HG03520 (cell line): ENCODE results near the gene BICDL2.

Experiments
- ATAC-seq: cut with Tn5 transposase; IDR thresholded peaks from one replicate; pipeline ENCODE4 v1.9.1; 2021; ENCODE audit warnings: mild to moderate bottlenecking, moderate library complexity; ENCODE audit not compliant: unreplicated experiment

Gene BICDL2

GRCh38 chr16:3049921-3050481, 13.3 kb upstream of the BICDL2 start:
- no peak for ATAC-seq

DNA sequence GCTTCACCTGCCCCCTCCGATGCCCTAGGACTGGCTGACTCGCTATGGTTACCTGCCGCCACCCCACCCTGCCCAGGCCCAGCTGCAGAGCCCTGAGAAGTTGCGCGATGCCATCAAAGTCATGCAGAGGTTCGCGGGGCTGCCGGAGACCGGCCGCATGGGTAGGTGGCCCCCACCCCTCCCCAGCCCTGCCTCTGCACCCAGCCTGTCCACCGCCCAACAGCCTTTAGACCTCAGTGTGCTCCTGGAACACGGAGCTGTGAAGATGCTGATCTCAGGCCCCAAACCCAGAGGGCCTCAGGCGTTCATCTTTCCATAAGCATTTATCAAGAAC, 10.6 kb upstream of the BICDL2 start:
- ATAC-seq: no peak

- no peak for ATAC-seq
Observed at GRCh38 chr16:3046641-3047386, 10.1 kb upstream of the BICDL2 start.

DNA sequence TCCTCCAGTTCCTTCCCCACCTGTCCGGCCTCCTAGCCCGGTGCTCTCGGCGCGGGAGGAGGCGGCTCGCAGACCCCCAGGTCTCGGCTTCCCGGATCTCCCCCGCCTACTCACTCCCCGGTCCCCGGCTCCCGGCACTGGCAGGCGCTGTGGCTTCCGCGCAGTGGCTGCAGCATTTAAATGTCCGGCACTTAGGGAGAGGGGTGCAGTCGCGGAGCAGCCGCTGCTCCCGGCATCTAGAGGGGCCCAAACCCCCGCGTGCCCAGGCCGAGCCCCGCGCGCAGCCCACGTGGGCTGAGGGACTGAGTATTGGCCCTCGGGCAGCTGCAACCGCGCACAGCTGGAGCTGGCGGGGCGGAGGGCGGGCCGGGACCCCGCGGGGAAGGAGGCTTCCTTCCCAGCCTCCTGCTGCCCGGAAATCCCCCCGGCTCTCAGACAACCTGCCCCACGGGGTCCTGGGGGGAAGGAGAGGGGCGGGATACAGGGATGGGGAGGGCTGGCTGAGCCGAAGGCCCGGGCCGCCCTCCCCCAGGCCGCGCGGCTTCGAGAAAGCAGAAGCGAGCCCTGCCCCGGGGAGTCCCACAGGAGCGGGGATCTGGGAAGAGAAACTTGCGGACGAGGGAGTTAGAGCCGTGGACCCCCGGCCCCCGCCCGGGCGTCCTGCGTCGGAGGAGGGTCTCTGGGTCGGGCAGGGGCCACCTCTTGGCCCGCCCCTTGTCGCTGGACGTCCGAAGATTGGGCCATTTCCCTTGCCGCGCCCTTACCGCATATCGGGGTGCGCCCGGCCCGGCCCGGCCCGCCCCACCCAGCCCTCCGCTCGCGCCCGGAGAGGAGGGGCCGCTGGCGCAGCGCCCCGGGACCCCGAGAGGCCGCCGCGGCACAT, 9.3 kb upstream of the BICDL2 start, which contains the start of gene MMP25:
Gene MMP25, plus strand, starts transcription at position 804 of the 883 bp plus-strand sequence. CDS start 357 bp downstream, outside the sequence.
- no peak for ATAC-seq

DNA sequence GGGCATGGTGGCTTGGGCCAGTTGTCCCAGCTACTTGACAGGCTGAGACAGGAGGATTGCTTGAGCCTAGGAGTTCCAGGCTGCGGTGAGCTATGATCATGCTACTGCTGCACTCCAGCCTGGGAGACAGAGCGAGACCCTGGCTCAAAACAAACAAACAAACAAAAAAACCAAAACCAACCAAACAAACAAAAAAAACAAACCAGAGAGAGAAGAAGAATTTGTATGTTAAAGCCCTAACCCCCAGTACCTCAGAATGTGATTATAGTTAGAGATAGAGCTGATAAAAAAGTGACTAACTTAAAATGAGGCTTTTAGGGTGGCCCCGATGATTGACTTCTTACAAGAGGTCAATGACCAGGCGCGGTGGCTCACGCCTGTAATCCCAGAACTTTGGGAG, 8.0 kb upstream of the BICDL2 start:
- no peak for ATAC-seq

- ATAC-seq: no peak
Observed at GRCh38 chr16:3042376-3042775, 5.6 kb upstream of the BICDL2 start.

- no peak for ATAC-seq
Observed at GRCh38 chr16:3038896-3039295, 2.2 kb upstream of the BICDL2 start.

DNA sequence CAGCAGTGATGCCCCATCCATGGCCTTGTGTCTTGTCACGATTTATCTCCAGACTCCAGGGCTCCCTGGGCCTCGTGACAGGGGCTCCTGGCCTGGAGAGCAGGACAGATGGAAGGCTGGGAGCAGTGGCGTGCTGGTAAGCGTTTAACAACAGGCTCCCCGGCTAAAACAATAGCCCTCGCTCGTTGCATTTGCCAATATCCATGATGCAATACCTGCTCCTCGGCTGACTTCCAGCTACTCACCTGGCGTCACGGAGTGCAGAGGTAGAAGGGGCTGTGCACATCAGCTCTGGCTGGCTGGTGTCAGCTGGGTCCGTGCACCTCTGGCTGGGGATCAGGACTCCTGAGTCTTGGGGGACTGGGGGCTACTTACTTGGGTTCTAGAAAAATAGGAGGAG, 1.5 kb upstream of the BICDL2 start:
- ATAC-seq: no peak

DNA sequence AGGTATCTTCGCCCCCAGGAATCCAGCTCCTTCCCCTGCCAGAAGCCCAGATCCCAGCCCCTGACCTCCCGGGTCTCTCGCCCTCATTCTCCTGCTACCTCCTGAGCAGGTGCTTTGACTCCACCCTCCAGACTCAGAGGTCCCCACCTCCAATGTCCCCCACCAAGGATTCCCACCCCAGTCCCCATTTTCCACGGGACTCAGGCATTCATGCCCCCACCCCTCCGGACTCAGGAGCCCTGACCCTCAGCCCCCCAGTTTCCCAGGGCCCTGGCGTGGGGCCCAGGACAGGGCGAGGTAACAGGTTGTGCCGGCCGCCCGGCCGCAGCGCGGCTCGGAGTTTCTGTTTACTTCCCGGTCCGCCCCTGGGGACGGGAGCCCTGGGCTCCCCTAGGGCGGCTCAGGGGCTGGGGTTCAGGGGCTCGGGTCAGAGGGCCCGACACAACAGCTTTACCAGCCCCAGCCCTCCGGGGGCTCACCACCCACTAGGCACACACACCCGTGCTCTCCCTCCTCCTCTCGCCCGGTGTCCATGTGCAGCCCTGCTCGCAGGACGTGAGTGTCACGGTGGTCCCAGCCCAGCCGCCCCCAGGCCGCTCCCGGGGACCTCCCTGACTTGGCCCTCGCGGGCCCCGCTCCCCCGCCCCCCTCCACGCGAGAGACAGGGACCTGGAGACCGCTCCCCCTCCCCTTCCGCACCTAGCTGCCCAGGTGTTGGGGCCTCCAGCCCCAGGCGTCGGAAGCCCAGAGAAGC, 595 bp downstream of the BICDL2 start:
- ATAC-seq: no peak

GRCh38 chr16:3035289-3035971, 1.3 kb downstream of the BICDL2 start:
- no peak for ATAC-seq

DNA sequence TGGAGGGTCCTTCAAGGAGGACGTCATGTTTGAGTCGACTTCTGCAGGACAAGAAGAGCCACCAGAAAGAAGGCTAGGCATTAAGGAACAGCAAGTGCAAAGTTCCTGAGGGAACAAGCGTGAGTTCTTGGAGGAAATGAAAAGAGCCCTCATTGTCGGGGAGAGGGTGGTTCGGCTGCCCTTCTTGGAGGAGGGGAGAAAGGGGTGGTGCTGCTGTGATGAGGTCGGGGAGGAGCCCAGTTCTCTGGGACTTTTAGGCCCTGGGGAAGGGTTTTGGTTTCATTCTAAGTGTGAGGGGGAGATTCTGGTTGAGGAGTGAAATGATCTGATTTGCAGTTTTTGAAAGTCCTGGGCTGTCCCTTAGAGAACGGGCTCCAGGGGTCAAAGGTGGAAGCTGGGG, 4.1 kb downstream of the BICDL2 start:
- ATAC-seq: no peak

- ATAC-seq: no peak
Observed at GRCh38 chr16:3030222-3031212, 6.2 kb downstream of the BICDL2 start.

- ATAC-seq: no peak
Observed at GRCh38 chr16:3029491-3030221, 7.1 kb downstream of the BICDL2 start.

GRCh38 chr16:3028716-3029319, 7.9 kb downstream of the BICDL2 start:
- no peak for ATAC-seq

DNA sequence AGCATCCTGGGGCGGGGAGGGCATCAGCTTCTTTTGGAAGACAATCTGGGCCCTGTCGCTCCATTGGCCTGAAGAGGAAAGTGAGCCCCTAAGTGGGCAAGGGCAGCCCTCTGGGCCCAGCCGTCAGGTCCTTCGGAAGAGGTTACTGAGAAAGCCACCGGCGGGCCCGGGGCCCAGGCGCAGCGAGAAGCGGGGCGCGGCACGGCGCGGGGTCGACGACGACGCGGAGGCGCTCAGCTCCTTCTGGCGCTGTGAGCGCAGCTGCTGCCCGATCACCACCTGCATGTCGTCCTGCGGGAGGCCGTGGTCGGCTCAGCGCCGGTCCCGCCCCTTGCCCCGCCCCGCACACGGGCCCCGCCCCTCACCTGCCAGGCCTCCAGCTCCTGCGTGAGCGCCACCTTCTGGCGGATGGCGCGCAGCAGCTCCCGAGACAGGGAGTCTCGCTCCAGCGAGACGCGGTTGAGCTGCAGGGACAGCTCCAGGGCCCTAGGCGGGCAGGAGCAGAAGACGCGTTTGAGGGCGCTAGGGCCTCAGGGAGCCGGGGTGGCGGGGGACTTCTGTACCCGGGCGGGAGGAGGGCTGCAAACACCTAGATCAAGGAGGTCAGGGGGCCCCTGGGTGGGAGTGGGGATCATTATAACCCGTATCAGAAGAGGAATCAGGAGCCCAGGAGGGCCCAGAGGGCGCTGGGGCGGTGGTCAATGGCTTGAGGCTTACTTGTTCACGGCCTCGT, 8.6 kb downstream of the BICDL2 start:
- ATAC-seq: no peak

- ATAC-seq: no peak
Observed at GRCh38 chr16:3027489-3027795, 9.3 kb downstream of the BICDL2 start.

DNA sequence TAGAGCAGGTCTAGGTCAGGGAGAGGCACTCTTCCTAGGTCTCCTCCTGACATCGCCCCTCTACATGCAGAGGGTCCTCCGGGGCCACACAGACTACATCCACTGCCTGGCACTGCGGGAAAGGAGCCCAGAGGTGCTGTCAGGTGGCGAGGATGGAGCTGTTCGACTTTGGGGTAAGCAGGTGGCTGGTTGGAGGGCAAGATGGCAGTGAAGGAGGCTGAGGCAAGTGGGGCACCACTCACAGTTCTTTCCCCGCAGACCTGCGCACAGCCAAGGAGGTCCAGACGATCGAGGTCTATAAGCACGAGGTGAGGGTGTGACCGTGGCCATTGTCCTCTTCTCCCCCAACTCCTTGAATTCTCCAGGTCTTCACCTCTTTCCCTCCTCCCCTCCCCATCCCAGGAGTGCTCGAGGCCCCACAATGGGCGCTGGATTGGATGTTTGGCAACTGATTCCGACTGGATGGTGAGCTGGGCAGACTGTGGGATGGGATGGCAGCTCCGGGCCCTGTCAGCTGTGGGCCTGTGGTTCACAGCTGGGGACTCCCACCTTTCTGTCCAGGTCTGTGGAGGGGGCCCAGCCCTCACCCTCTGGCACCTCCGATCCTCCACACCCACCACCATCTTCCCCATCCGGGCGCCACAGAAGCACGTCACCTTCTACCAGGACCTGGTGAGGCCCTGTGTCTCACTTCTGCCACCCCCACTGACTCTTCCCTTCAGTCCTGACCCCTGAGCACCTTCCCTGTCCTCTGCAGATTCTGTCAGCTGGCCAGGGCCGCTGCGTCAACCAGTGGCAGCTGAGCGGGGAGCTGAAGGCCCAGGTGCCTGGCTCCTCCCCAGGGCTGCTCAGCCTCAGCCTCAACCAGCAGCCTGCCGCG, 9.9 kb downstream of the BICDL2 start:
- ATAC-seq: no peak
